Ramos (cell line): ENCODE data around the gene SETD5.

Experiments used
- in situ Hi-C: fragments of 300-500 bp; cut with MboI; formaldehyde crosslinking; loops from one replicate; pipeline ENCODE4 v1.14.3; 2022; ENCODE audit warnings: low sequenced_read_pairs; ENCODE audit not compliant: unreplicated experiment

SETD5 gene

DNA sequence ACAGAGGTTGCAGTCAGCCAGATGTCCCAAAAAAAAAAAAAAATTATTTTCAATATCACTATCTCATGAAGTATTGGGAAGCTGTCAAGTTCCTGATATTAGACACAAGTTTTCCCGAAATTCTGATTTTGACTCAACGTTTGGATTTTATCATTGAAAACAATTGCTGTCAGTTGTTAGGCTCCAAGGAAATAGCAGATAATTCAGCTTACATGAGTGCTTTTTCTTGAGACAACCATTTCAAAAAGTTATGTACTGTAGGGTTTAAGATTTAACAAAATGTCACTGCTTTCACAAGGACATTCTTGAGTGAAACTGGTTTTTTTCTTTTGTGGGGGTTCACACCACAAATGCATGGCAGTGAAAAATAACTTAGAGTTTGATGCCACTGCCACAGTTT is 9.3 kb upstream of the SETD5 start:
- in situ Hi-C loops: no loop called here

DNA sequence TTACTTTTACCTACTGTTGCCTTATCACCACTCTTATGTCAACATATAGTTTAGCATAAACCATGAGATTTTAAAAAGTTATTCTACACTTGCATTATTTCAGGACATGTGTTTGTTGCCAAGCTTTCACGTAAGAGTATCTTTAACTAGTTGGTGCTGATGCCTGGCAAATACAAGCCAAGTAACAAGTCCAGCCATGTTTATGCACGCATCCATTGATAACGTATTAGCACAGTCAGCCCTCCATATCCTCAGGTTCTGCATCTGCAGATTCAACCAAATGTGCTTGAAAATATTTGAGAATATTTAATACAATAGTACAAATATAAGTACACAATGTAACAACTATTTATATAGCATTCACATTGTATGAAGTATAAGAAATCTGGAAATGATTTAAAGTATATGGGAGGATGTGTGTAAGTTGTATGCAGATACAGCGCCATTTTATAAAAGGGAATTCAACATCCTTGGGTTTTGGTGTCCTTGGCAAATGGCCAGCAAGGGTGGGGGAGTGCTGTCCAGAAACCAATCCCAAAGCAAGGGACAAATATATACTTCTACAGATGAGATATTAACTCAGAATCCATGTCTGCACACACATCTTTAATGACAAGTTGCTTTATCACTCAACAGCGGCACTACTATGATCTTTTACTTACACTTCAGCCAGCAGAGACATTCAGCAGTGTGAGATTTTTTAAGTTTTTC is 8.7 kb upstream of the SETD5 start:
- in situ Hi-C loops: no loop called here

DNA sequence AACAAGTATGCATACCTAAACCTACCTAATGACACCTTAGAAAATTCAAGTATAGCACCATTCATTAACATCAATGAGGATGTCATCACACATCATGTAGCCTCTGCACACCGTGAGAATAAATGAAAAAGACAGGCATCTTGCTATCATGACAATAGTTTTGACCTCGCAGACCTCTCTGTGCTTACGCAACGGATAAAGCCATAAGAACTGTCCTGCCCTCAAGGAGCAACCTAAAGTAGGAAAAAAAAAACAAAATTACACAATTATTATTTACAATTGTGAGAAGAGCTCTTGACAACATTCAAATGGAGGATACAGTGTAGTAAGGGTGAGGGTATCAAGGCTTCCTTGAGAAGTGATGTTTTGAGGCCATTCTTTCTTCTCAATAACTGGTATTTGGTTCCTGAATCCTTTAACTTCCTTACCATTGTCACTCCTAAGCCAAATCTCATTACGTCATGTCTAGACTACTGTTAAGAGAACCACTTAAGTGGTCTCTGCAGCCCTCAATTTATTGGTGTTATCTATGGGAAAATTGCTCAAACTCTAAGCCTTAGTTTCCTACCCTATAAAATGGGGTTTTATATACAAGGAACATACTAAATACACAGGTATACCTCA is 7.0 kb upstream of the SETD5 start:
- in situ Hi-C loops: no loop called here

DNA sequence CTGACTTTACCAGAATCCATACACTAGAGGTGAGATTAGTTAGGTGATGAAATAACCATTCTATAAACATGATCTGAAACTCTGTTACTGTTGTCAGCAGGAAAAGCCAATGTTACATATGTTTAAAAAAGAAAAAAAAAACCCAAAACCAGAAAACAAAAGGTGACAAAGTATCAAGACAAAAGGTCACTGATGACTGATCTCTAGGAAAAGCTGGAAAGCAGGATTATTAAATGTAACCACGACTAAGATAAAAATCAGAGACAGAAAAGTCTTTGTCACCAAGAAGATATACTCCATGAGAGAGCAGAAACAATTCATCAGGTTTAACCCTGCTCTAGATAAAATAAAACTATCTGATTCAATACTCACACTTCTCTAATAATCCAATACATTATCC is 5.4 kb upstream of the SETD5 start:
- in situ Hi-C loops: no loop called here

DNA sequence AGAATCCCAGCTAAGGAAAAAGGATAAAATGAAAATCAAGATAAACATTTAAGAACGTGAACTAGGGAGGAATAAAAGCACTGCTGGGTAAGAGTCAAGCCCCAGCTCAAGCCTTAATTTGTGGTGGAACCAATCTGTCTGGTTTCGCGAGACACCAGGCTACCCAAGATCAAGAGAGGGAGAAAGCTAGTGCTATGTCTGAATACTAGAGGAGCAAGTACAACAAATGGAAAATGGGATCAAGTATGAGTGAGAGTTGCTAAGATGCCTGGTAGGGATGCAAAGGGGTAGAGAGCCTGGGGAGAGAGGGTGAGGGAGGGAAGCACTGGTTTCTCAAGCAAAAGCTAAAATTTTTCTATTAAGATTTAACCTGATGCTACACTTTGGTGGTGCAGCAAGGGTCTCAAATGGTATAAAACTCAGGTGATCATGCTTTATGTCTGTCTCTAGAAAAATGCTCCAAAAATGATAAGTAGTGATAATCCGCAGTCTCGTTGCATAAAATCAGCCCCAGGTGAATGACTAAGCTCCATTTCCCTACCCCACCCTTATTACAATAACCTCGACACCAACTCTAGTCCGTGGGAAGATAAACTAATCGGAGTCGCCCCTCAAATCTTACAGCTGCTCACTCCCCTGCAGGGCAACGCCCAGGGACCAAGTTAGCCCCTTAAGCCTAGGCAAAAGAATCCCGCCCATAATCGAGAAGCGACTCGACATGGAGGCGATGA is 1.7 kb upstream of the SETD5 start:
- in situ Hi-C loops: no loop called here

DNA sequence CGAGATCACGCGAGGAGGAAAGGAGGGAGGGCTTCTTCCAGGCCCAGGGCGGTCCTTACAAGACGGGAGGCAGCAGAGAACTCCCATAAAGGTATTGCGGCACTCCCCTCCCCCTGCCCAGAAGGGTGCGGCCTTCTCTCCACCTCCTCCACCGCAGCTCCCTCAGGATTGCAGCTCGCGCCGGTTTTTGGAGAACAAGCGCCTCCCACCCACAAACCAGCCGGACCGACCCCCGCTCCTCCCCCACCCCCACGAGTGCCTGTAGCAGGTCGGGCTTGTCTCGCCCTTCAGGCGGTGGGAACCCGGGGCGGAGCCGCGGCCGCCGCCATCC is 1.1 kb upstream of the SETD5 start:
- in situ Hi-C loops: no loop called here

DNA sequence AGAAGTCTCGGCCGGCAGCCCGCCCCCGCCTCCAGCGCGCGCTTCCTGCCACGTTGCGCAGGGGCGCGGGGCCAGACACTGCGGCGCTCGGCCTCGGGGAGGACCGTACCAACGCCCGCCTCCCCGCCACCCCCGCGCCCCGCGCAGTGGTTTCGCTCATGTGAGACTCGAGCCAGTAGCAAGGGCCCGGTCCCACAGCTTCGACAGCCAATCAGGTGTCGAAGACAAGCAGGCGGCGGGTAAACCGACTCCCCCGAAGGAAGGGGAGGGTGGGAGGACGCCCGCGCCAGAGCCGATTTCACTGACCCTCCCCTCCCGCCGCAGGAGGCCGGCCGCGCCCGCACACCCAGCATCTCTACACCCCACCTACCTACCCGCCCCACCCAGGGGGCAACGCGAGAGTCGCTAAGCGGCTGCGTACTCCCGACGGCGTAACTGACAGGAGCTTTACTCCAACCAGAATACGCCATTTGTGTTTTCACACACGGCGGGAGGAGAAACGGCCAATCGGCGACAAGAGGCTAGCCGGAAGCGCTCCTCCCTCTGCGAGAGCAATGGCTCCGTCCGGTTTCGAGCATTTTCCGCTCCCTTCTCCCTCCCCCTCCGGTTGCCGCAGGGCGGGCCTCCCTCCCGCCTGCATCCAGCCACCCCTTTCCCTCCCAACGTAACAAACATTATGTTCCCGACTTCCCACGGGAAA is 633 bp upstream of the SETD5 start:
- in situ Hi-C loops: no loop called here

DNA sequence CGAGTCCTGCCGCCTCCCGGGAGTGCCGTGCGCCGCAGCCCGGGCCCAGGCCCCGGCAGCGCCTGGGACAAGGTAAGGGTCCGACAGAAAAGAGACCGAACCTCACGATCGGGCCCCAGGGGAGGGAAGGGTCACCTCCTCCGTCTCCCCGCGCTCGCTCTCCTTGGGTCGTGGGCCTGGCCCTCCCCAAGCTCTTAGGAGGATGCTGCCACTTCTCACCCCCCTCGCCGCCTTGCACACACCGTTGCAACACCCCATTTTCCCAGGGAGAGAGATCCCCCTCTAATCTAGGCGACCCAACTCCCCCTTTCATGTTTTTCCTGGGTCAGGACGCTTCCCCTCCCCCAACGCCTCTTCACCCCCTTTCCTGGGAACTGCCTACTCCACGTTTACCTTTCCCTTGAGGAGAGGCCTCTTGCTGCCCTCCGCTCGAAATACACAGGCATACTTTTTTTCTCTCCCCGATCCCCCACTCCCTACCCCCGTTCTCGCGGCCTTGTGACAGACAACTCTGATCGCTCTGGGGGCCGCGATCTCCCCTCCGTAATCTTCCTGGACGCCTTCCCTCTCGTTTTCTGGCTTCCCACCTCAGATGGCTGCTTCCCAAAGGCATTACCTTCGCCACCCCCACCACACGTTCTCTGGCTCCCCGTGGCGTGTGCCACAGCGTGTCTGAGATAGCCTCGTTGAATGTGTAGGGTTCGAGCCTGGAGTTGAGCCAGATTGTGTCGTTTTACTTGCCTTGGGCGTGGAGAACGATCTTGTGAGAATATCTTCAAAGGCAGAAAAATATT is 688 bp downstream of the SETD5 start:
- in situ Hi-C loops: no loop called here

DNA sequence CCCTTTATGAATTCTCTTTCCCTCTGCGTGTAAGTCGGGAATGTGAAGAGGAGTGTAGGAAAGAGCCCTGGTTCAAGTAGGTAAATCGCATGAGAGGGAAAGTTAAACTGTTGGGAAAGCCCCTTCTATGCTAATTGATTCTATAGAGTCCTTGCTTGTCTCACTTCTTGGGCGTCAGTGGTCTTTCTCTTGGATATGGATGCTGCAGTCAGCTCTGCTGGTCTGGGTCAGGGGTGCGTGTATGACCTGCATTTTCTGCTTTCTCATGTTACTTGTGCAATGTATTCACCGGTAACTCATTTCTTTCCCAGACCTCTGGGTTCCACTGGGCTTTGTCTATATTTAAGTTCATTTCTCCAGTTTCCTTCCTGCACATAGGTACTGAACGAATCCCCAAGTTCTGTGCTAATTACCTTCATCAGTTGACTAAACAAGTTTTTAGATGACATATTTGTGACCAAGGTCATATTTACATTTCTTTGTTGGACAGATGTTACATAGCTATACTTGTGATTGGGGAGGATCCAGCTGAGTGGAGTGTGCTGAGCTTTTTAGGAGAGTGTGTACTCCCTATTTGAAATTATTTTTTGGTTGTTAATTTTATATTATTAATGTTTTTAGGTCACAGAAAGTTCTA is 1.4 kb downstream of the SETD5 start:
- in situ Hi-C loops: no loop called here

DNA sequence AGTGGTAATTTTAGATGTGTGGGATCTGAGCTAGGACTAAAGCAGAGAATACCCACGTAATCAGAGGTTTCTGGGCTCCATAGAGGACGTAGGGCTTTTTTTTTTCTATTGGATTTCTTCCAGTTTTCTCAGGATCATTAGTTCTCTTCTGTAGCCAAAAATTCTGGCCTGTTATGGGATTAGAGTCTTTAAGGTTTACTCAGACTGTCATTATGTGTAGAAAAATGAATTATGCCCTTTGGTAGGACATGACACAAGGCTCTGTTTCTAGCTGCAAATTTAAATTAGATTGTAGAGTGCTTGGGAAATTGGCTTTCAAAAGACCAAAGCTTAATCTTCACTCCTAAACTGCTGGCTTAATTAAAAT is 1.9 kb downstream of the SETD5 start:
- in situ Hi-C loops: no loop called here

DNA sequence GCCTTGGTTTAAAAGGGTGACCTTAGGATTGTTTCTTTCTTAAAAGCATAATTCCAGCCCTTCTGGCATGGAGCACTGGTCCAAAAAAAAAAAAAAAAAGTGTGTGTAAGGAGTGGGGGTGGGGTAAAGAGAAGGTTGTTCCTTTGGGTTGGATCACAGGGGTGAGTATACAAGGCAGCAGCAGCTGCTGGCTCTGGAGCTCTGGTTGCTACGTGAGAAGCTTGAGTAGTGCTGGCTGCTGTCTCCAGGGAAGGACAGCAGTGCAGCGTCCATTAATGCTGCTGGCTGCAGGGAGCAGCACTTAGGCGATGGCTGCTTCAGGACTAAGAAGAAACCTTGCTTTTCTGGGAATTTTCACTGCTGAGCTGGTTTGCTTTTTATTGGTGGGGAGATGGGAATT is 2.3 kb downstream of the SETD5 start:
- in situ Hi-C loops: no loop called here

DNA sequence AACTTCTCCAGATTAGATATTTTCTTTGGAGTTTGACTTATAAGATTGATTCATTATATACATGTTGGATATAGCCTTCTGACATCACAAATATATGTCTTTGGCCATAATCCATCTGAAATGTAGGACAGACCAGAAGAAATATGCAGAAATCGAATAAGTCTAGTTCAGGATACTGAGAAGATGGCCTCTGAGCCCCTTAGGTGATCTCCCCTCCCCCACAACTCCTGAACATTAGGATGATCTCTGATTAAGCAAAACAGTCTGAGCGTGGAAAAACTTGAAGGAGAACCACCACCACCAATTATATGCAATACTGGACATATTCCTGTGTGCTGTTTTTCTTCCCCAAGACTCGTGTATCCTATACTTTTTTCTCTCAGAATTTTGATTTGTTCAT is 3.2 kb downstream of the SETD5 start:
- in situ Hi-C loops: no loop called here

DNA sequence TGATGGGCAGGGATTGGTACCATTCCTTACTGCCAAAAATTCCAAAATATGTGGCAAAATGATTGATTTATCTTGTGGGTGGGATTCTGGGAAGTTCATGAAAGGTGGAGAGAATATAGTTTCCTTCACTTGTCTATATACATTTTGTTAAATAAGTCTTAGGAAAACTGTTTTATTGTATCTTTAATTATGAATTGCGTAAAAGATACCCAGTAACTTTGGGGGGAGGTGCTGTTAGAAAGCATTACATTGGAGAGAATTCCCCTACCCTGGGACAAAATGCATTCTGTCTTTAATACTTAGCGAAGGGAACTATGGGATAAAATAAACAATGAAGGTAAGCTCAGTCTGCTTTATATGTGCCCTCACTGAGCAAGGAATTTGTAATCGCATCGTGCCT is 4.6 kb downstream of the SETD5 start:
- in situ Hi-C loops: no loop called here

DNA sequence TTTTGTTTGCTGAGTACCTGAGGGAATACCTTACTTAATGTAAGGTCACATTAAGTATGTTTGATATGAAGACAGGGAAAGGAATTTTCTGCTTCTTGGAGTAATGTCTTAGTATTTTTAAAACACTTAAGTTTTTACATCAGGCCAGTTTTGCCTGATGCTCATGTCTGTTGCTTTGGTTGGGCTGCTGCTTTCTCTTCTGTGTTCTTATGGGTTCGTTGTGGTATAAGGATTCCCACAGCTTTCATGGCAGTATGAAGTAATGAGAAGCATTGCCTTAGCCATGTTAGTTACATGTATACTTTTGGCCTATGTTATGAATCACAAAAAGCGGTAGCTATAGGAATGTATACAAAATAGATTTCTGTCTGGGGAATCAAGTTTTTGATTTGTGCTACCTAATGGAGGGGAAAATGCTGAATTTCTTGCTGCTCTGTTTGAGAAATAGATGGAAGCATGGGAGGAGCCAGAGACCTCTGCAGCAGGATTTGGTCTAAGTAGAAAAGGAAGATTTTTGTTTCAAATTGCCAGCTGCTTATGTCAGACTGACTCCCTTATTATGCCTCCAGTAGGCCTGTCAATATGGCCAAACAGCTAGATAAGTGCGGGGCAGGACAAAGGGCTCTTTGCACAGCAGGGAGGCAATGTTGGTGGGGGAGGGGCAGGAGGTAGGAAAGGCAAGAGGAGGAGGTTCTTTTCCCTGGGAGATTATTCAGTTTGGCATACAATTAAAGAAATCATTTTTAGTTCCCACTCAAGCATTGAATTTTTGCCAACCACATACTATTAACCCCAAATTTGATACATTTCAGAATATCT is 5.2 kb downstream of the SETD5 start:
- in situ Hi-C loops: no loop called here

DNA sequence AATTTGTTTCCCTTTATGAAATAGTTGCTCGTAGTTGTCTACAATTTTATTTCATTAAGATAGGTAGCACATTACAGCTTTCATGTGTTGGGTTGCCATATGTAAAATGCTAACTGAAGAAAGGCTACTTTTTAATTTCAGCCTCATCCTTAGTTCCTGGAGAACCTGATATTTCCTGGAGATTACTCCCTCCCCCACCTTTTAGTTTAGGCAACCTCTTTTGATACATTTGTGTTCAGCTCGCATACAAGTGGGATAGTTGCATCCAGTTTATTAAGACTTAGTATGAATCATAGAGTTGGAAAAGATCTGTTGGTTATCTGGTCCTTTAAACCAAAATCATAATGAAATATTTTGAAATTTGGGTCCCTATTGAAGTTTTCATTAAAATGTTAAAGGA is 6.0 kb downstream of the SETD5 start:
- in situ Hi-C loops: no loop called here

DNA sequence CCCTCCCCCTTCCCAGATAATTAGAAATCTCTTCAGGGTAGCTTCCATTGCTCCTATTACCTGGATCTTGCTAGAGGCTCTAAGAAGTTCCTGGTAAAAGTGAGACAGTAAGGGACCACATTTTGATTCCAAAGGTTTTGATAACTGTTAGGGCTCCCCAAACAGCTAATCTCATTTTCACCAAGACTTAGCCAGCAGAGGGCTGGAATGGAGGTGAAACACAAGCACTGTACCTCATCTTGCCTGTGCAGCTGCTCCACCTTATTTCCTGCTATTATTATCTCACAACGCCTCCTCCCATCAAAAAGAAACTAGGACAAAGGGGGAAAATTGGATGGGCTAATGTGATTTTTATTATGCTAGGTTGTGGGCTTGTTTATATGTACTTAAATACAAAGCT is 7.3 kb downstream of the SETD5 start:
- in situ Hi-C loops: no loop called here

DNA sequence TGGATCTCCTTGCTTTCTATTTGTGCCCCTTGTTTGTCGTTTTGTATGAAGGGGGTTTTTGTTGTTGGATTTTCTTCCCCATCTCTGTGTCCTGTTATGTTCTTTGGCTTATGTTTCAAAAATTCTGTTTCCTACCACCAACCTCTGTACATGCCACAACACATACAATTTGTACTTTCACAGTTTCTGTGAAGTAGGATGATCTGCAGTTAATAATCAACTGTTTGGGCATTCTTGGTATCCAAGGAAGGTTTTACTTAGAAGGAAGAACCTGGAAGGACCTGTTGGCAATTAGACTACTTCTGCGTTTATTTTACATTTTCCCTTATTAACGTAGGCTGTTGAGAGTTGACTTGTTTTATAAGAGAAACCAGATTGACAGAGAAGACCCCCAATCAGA is 8.3 kb downstream of the SETD5 start:
- in situ Hi-C loops: no loop called here

DNA sequence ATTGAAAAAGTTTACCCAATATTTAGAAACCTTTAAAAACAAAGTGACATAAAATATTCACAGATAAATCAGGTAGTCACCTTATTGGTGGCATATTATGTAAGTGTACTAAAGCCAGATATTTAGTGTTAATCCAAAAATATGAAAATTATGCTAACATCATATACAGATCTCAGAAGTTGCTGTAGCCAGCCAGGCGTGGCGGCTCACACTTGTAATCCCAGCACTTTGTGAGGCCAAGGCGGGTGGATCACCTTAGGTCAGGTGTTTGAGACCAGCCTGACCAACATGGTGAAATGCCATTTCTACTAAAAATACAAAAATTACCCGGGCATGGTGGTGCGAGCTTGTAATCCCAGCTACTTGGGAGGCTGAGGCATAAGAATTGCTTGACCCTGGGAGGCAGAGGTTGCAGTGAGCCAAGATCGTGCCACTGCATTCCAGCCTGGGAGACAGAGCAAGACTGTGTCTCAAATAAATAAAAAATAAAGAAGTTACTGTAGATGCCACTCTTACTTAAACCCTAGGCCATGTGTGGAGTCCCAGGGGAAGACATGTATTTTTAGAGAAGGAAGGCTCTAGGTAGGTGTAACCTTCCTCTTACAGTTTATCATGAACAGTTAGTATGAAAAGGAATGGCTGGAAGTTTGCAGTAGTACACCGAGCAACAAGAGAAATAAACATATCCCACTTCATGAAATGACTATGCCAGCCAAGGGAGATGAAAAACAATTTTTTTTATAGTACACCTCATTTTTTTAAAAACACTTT is 9.6 kb downstream of the SETD5 start:
- in situ Hi-C loops: no loop called here

DNA sequence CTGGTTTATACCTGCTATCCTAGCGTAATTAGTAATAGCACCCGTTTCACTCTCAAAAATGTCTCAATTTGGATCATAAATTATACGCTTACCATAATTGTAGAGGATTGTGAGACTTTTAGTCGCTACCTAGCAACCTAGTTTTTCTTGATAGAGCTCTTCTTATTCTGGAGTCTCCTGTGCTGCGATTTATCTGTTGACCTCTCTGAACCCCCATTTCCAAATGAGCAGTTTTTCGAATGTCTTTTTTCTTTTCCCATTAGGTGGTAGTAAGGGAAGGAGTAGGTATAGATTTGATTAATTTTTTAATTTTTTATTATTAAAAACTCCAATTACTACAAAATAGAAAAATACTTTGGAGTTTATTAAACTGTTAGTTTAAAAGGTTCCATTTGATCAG is 10.6 kb downstream of the SETD5 start:
- in situ Hi-C loops: no loop called here
